CD4-positive, alpha-beta T cell treated with Interleukin-15 for 4 hours (primary cell): Measurements from ENCODE around the gene DNAJC4.

Source experiments
- DNase-seq: peaks from one replicate; pipeline ENCODE4 v3.0.0-alpha.2; 2020; ENCODE audit warnings: low spot score

Gene DNAJC4, protein sequence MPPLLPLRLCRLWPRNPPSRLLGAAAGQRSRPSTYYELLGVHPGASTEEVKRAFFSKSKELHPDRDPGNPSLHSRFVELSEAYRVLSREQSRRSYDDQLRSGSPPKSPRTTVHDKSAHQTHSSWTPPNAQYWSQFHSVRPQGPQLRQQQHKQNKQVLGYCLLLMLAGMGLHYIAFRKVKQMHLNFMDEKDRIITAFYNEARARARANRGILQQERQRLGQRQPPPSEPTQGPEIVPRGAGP

DNA sequence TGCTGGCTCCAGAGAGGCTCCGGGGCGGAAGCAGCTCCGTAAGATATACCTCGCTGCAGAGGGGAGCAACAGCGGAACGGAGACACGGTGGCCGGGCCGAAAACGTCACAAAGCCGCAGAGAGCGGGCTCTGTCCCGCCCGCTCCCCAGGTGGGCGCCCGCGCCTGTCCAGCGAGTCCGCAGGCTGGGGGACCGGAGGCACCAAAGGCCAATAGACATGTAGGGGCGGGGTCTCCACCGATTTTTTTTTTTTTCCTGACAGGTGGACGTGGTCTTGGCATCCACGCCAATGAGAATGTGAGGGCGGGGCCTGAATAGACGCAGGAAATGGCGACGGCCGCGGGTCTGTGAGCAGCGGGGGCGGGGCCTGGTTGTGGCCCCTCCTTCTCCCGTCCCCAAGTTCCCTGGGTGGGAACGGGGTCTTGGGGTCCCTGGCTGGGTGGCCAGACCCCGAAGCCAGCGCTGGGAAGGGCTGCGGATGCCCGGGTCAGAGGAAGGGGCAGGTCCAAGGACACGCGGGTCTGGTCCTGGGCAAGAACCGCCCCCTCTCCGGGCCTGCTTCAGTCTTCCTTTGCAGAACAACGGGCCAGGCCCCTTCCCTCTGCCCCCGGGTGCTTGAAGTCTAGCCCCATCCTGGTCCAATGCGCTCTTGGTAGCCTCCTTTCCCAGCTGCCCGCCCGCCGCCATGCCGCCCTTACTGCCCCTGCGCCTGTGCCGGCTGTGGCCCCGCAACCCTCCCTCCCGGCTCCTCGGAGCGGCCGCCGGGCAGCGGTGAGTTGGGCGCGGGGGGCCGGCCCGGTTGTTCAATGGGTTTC, at the start of gene DNAJC4:
Gene DNAJC4, plus strand, starts transcription at position 378 of the 814 bp plus-strand sequence. Its CDS starts 307 bp downstream, at position 685.
- DNase-seq: peak; percentile 86

DNA sequence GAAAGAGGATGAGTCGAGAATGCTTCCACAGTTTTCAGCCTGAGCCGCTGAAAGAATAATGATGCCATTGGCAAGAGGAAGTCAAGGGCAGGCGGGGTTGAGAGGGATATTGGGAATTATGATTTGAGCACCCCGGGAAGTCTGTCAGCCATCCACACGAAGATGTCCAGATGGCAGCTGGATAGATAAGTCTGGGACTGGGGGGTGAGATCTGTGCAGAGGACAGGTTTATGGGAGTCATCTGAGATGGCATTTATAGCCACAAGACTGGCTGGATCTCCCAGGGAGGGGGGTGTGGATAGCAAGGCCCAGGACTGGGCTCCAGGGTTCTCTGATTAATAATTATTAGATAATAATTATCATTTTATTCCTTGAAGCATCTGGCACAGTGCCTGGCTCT, 49.5 kb upstream of the DNAJC4 start:
- DNase-seq: no peak

DNA sequence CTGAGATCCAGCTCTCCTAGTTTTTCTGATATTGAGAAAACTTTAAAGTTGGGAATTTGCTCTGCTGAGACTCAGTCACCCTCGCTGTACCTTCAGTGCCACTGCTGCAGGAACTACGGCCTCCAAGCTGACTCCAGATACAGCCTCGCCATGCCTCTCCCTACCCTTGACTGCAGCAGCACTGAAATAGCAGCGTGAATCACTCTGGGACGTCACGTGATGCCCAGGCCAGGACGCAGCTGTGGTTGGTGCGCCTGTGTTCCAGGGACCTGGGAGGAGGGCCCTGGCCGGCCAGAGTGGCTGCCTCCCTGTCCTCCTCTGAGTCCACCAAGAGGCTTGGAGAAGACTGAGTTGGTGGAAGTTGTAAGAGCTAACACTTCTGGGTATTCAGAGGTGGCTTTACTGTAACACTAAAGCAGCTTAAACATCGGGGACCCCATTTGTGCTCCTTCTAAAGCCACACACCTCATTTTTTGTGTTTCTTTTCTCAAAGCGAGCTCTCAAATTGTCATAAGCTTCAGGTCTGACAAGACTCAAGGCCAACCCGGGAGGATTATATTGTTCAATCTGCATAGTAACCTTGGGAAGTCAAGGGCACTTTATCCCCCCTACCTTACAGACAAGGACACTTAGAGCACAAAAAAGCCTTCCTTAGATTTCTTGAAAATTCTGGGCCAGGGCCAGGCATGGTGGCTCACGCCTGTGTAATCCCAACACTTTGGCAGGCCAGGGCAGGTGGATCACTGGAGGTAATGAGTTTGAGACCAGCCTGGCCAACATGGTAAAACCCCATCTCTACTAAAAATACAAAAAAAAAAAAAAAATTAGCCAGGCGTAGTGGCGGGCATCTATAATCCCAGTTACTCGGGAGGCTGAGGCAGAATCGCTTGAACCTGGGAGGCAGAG, 48.6 kb upstream of the DNAJC4 start:
- peak; percentile 38 for DNase-seq

DNA sequence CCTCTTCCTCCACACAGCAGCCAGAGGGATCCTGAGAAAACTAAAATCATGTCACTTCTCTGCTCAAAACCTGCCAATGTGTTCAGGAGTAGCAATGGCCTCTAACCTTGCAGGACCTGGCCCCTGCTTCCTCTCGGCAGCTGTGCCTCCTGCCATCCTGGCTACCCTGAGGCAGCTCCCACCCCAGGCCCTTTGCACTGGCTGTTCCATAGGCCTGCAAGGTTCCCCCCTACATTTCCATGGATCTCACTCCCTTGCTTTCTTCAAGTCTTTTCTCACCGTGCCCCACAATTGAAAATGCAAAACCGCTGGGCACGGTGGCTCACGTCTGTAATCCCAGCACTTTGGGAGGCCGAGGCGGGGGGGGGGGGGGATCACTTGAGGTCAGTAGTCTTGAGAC, 46.5 kb upstream of the DNAJC4 start:
- no peak for DNase-seq

DNA sequence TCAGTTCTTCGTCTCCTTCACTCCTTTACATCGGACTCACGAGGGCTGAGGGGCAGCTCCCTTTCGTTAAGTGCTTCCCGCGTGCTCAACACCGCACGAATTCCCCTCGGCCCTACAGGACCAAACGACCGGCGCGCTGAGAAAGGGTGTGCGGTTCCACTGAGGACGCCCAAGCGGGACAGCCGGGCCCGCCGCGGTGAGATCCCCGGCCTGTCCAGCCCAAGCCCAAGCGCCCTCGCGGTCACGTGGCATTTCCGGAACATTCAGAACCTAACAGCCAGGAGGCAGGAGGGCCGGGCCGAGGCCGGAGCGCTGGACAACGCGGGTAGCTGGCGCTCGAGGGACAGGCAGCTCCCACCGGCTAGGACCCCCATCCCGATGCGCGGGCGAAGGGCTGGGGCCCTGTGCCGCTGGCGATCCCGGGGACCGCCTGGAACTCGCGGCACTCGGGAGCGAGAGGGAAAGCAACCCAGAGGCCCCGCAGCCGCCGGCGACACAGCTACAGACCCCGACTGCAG, 45.1 kb upstream of the DNAJC4 start:
- DNase-seq: no peak

DNA sequence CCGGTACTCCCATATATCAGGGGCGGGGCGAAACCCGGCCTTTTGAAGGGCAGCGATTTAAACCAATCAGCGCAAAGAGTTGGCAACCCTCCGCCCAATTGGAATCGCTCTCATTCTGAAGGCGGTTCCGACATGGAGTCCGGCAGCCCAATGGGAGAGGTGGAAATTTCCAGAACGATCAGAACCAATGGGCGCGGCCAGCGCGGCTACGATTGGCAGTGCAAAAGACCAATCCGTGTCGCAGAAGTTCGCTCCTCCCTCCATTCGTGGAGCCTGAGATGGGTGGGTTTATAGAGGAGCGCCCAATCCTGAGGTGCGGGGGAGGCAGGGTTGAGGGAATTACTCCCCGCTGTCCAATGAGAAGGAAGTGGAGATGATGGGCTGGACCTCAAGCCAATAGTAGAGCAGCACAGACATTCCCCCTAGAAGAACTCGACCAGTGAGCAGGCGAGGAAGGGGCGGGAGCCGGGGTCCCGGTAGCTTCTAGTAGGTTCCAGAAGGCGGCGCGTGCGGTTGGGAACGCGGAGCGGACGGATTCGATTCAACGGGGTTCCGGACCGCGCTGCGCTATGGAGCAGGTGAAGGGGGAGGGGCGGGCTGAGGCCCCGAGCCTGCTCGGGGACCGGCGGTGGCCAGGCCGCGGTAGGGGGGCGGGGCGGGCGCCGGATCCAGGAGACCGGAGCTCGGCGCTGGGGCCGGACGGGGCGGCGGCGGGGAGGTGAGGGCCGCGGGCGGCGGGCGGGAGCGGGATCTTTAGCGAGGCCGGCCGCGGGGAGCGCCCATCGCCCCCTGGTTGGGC, 44.5 kb upstream of the DNAJC4 start, which contains the start of gene STIP1:
Gene STIP1, plus strand, starts transcription at position 479 of the 799 bp plus-strand sequence. Its CDS starts 91 bp downstream, at position 570.
- DNase-seq: peak; percentile 100

DNA sequence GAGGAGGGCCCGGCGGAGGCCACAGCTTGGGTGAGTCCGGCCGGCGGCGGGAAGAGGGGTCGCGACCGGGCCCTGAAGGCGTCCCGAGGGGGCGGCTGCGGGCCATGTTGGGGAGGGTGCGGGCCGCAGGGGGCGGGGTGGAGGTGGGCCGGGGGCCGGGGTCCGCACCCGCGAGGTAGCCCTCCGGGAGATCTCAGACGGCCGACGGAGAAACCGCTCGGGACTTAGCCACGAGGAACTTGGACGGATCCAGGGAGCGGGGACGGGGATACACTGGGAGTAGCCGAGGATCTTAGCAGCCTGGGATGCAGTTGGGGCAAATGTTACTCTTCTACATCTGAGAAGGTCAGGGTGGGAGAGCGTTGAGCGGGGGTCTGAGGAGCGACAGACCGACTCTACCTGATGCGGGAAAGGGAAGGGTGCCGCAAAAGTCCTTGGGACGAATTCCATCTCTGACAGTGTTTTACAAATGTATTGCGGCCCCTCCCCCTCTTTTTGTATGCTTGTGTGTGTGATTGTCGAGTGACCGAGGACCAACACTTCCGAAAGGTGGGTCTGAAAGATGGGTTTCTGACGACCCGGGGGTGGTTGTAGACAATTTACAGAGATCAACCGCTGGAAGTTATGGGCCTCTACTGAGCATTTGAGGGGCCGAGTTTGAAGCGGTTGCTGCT, 43.7 kb upstream of the DNAJC4 start:
- peak; percentile 55 for DNase-seq

DNA sequence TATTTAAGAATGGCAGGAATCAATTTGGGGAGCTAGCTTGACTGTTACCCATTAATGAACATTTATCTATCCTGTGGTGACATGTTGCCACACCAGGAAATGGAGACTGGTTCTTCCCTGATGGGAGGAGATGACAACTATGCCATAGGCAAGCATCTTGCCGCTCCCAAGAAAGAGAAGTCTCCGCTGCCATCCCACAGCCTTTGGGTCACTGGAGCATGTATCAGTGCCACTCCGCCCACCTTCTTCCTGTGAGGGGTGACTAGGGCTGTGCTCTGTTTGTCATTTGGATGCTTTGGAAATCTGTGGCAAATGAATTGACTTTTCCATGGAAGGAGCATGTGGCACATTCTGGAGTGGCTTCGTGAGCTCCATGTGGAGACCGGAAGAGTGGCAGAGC, 37.9 kb upstream of the DNAJC4 start:
- no peak for DNase-seq

DNA sequence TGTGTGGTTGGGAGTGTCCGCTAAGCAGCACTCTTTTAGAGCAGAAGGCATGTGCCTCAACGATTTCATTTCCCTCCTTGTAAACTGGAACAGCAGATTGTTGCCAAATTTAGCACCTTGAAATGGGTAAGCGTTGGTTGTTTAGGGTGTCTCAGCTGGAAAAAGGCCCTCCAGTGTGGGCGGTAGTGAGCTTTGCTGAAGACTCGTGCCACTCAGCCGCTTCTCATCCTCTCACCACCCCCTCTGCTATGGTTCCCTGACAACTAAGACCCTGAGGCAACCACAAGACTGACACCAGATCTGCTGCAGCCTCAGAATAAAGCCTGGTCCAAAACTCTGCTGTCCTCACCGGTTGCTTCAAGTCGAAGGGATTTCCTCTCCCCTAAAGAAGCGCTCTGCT, 33.7 kb upstream of the DNAJC4 start:
- no peak for DNase-seq

DNA sequence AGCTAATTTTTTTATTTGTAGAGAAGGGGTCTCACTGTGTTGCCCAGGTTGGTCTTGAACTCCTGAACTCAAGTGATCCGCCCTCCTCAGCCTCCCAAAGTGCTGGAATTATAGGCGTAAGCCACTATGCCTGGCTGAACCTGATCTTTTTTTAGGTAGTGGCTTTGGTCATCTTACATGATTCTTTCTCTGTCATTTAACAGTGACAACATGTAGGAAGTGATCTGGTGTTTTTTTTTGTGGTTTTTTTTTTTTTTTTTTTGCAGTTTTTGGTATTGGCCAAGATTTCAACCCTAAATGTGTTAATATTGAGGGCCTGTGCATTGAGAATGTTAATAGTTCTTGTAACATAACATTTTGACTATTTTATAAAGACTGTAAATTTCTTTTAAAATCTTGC, 31.8 kb upstream of the DNAJC4 start:
- DNase-seq: no peak

DNA sequence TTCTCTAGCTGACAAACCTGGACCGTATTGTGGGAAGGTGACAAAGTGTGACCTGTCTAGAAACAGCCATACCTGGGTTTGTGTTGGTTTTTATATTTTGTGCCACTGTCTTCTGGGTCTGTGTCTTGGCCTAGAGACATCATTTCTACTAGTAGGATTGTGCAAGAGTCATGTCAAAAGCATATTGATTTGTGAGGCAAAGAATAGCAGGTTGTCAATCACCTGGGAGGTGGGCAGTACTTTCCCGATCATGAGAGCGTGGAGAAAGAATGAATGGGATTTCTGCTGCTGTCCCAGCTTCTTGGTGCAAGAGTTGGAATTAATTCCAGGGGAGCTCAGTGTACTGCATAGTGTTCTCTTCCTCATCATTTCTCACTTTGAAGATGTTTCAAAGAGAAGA, 28.8 kb upstream of the DNAJC4 start:
- no peak for DNase-seq

DNA sequence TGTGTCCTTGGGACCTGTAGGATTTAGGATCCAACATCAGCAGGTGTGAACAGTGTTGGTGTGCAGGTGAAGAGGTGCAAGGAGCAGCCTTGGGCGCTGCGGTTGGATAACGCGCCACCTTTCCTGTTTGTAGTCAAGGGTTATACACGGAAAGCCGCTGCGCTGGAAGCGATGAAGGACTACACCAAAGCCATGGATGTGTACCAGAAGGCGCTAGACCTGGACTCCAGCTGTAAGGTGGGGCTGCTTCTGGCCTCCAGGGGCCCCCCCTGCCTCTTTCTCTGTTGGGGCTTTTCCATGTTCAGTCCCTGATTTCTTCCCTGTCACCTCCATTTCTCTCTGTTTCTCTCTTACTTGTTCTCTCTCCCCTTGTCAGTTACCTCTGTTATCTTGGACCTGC, 27.4 kb upstream of the DNAJC4 start:
- no peak for DNase-seq

DNA sequence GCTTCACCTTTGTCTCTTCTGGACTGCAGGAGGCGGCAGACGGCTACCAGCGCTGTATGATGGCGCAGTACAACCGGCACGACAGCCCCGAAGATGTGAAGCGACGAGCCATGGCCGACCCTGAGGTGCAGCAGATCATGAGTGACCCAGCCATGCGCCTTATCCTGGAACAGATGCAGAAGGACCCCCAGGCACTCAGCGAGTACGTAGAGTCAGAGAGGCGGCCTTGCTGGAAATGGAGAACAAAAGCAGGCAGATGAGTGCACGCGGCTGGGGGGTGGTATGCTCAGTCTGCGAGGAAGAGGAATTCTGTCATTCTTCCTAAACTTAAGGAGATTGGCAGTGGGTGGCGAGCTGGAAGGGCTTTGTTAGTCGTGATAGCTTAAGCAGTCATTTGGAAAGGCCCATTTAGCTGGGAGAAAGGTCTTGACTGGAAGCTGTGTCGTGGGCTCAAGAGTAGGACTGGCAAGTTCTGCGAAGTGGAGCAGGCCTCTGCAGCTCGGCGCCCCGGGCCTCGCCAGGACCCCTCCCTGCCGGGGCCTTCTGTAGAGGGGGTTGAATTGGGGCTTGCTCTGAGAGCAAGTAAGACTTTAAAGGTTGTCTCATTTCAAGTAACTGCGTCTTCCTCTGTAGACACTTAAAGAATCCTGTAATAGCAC, 26.8 kb upstream of the DNAJC4 start:
- no peak for DNase-seq

DNA sequence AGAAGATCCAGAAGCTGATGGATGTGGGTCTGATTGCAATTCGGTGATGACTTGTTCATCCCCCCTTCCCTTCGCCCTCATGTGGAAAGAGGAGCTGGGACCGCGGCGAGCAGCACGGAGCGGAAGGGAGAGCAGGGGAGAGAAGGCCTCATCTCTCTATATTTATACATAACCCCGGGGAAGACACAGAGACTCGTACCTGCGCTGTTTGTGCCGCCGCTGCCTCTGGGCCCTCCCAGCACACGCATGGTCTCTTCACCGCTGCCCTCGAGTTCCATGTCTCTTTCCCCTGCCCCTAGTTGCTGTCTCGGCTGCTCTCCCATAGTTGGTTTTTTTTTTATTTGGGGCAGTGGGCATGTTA, 26.3 kb upstream of the DNAJC4 start:
- no peak for DNase-seq

DNA sequence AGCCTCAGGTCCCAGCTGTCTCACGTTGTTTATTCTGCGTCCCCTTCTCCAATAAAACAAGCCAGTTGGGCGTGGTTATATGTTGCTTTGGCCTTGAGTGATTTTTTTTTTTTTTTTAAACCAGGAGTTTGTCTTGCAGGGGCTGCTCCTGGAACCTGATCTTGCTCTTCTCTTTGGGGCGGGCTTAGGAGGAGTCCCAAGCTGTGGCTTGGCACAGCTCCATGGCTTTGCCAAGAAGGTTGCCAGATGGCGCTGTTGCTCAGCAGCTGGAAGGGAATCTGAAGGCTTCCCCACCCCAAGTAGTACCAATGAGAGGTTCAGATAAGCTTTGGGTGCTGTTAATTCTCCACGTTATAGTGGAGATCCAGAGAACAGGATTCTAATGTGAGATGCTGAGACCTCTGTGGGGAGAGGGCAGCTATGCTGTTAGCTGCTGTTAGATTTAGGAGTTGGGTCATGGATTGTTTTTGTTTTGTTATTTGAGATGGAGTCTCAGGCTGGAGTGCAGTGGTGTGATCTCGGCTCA, 25.8 kb upstream of the DNAJC4 start:
- DNase-seq: peak; percentile 89

DNA sequence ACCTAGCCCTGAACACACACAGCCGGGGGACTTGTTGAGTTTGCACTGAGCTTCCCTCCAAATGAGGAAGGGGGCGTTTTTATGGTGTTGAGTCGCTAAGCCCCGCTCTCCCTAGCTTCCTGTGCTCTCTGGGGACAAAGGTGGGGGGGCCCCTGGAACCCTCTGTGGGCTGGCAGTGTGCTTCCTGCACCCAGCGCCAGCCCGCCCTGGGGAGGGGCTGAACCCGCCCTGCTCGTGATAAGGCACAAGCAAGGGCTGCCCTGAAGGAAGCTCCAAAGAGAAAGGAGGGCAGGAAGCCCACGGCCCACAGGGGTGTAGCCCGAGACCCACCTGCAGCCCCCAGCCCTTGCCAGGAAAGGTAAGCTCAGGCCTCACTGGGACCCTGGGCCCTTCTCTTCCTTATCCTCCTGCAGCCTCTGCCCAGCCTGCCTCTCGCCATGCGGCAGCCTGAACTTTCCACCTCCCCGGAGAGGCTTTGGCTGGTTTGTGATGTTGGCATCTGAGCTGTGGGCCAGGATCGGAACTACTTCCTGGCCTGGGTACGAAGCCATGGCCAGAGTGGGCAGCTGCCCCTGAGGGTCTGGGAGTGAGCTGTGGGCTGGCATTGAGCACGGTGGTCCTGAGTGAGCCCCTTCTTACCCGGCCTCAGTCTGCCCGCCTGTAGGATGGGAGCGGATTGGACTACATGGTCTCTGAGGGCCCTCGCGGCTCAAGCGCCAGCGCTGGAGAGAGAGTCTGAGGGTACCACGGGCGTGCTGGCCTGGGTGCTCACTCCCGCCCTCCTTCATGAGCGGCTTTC, 23.7 kb upstream of the DNAJC4 start, which contains the start of gene FERMT3:
Gene FERMT3, plus strand, starts transcription at position 265 of the 799 bp plus-strand sequence. CDS start 644 bp downstream, outside the sequence.
- peak; percentile 73 for DNase-seq

DNA sequence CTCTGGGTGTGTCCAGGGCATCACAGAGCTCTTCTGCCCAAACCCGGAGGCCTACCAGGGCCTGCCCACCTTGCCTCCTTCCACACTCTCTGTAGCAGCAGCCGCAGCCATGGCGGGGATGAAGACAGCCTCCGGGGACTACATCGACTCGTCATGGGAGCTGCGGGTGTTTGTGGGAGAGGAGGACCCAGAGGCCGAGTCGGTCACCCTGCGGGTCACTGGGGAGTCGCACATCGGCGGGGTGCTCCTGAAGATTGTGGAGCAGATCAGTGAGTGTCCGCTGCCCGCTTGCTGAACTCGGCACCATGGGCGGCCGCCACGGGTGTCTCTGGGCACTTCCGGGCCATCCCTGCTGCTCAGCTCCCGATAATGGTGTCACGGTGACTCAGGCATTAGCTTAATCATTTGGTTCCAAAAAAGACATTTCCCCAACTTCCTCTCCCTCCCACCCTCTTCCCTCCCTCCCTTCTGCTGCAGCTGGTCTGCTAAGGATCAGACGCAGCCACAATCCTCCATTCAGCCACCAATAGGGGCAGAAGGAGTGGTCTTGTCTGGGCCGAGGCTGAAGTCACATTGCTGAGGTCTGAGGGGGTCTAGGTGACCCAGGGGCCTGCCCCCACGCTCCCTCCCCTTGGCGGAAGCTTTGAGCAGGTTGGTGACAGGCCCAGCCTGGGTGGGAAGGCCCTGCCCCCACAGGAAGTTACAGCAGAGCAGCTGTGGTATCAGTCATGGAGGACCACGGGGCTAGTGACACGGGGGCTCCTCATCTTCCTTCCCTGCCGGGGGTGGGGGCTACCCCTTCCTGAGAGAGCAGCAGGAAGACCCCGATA, 22.9 kb upstream of the DNAJC4 start:
- DNase-seq: peak; percentile 79
